Raji (cell line): ENCODE results near the gene EDN3.

Source experiments
- POLR2A ChIP-seq: IDR thresholded peaks from 2 replicates; pipeline ENCODE4 v1.6.1; 2011; ENCODE audit warnings: low read depth, low read length, control low read depth; ENCODE audit not compliant: insufficient read depth

Gene EDN3

GRCh38 chr20:59375541-59375940 lies 75.1 kb downstream of the EDN3 start:
- TF ChIP-seq POLR2A: no peak
